ENCODE data around the gene PREB. TPM values are rescaled to one million over a fixed set of nuclear protein-coding genes. Genes with fewer than 3 reads are reported as not detected.
A peak's percentile ranks its signal among the peaks of the same experiment; 100 is the strongest.

The PREB gene
- total RNA-seq, 1 donor from 2014 or later: 25.1 TPM

- Mint-ChIP-seq H3K4me1 (no peaks in the 10 kb centered on the region), H3K27ac (no peak overlapping the region)
- peak overlapping the region; percentile 99 for H2AFZ ChIP-seq (replicated peaks)
Measured at GRCh38 chr2:27170581-27171337, 36.3 kb upstream of the PREB start.

DNA sequence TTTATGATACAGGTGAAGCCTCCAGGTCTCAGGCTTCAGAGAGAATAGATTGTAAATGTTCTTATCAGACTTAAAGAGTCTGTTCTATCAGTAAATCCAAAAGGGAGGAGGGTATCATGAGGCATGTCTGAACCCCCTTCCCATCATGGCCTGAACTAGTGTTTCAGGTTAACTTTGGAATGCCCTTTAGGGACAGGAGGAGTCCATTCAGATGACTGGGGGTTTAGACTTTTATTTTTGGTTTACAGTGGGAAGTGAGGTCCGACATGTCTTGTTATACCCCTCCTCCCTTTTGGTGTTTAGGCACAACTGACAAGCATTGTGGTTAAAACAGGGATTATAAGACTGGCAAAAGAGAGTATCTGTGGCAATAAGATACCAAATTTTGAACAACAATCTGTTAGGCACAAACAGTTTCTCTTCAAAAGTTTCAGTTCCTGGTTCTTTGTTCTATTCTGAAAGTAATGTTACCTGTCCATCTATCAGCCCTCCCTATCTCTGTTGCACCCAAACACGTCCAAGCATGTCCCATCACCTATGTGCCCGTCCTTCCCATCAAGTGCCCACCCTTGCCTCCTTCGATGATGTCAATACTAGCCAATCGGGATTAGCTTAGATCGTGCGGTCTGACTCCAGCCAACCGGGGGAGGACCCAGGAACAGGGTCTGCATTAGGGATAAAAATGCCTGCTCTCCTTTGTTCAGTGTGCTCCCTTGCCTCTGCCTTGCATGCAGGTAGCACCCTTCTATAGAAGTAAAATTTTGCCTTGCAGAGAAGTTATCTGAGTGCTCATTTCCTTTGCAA is 30.7 kb upstream of the PREB start:
- Mint-ChIP-seq H3K4me1 (no peaks in the 10 kb centered on the region), H3K27ac (no peak overlapping the region), H3K4me3 (no peak overlapping the region), H3K27me3 (ENCODE audit: insufficient read depth, low read depth) (peaks cover 2% of the 10 kb centered on the region), H3K9me3 (no peaks in the 10 kb centered on the region), H3K36me3 (no peaks in the 10 kb centered on the region)
- no peaks in the 10 kb centered on the region for H3K36me3 ChIP-seq
- peak overlapping the region; percentile 94 for H2AFZ ChIP-seq (replicated peaks)
- H3K4me1 ChIP-seq: peaks cover 4% of the 10 kb centered on the region
- H3K4me2 ChIP-seq: no peak overlapping the region
- peaks cover 3% of the 10 kb centered on the region for H3F3A ChIP-seq (ENCODE audit: low read depth)
- no peaks in the 10 kb centered on the region for H3K9me3 ChIP-seq (ENCODE audit: low read depth)
- H4K20me1 ChIP-seq (ENCODE audit: low read depth): no peaks in the 10 kb centered on the region
- H3K79me2 ChIP-seq (ENCODE audit: low read depth): no peaks in the 10 kb centered on the region
- no peak overlapping the region for H3K4me3 ChIP-seq
- no peak overlapping the region for H3K27ac ChIP-seq
- DNase-seq (ENCODE audit: low spot score): no peak
- TF ChIP-seq, protein P1, sequence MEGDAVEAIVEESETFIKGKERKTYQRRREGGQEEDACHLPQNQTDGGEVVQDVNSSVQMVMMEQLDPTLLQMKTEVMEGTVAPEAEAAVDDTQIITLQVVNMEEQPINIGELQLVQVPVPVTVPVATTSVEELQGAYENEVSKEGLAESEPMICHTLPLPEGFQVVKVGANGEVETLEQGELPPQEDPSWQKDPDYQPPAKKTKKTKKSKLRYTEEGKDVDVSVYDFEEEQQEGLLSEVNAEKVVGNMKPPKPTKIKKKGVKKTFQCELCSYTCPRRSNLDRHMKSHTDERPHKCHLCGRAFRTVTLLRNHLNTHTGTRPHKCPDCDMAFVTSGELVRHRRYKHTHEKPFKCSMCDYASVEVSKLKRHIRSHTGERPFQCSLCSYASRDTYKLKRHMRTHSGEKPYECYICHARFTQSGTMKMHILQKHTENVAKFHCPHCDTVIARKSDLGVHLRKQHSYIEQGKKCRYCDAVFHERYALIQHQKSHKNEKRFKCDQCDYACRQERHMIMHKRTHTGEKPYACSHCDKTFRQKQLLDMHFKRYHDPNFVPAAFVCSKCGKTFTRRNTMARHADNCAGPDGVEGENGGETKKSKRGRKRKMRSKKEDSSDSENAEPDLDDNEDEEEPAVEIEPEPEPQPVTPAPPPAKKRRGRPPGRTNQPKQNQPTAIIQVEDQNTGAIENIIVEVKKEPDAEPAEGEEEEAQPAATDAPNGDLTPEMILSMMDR (IDR thresholded peaks at IDR 0.05): no peak
- no peak for TF ChIP-seq EZH2phosphoT487 (IDR thresholded peaks at IDR 0.05)
- no peak for TF ChIP-seq EZH2 (IDR thresholded peaks at IDR 0.05)
- H3K27me3 ChIP-seq: peaks cover 2% of the 10 kb centered on the region
- H3K9ac ChIP-seq: no peak overlapping the region

More at GRCh38 chr2:27170581-27171337, 36.3 kb upstream of the PREB start:
- no peak overlapping the region for H3K9ac ChIP-seq
- no peaks in the 10 kb centered on the region for H3K36me3 ChIP-seq
- H3K36me3 Mint-ChIP-seq: no peaks in the 10 kb centered on the region
- H3F3A ChIP-seq (ENCODE audit: low read depth): peaks cover 3% of the 10 kb centered on the region
- H3K27me3 ChIP-seq: peaks cover 19% of the 10 kb centered on the region
- no peak overlapping the region for H3K4me3 ChIP-seq
- no peaks in the 10 kb centered on the region for H3K79me2 ChIP-seq (ENCODE audit: low read depth)
- no peak for TF ChIP-seq EZH2 (IDR thresholded peaks at IDR 0.05)
- no peak for TF ChIP-seq EZH2phosphoT487 (IDR thresholded peaks at IDR 0.05)
- TF ChIP-seq, protein P1 (IDR thresholded peaks at IDR 0.05): no peak
- no peaks in the 10 kb centered on the region for H3K9me3 Mint-ChIP-seq
- no peak overlapping the region for H3K27ac ChIP-seq
- no peaks in the 10 kb centered on the region for H3K9me3 ChIP-seq (ENCODE audit: low read depth)
- peaks cover 2% of the 10 kb centered on the region for H3K27me3 Mint-ChIP-seq (ENCODE audit: insufficient read depth, low read depth)
- H3K4me2 ChIP-seq: peak overlapping the region; percentile 75
- H3K4me3 Mint-ChIP-seq: no peak overlapping the region
- H3K4me1 ChIP-seq: peaks cover under 1% of the 10 kb centered on the region
- no peak for DNase-seq (ENCODE audit: low spot score)
- H4K20me1 ChIP-seq (ENCODE audit: low read depth): no peaks in the 10 kb centered on the region

GRCh38 chr2:27162151-27163121 is 28.0 kb upstream of the PREB start:
- no peak for DNase-seq (ENCODE audit: low spot score)
- peaks cover 4% of the 10 kb centered on the region for H3K4me1 ChIP-seq
- no peak overlapping the region for H2AFZ ChIP-seq (replicated peaks)
- no peak overlapping the region for H3K27ac ChIP-seq
- Mint-ChIP-seq H3K4me3 (no peak overlapping the region), H3K36me3 (no peaks in the 10 kb centered on the region), H3K27me3 (ENCODE audit: insufficient read depth, low read depth) (no peaks in the 10 kb centered on the region), H3K4me1 (no peaks in the 10 kb centered on the region), H3K9me3 (no peaks in the 10 kb centered on the region), H3K27ac (no peak overlapping the region)
- H3K9ac ChIP-seq: no peak overlapping the region
- H3K9me3 ChIP-seq (ENCODE audit: low read depth): no peaks in the 10 kb centered on the region
- no peak overlapping the region for H3K4me3 ChIP-seq
- no peaks in the 10 kb centered on the region for H3K27me3 ChIP-seq
- H3K79me2 ChIP-seq (ENCODE audit: low read depth): no peaks in the 10 kb centered on the region
- TF ChIP-seq EZH2phosphoT487 (IDR thresholded peaks at IDR 0.05): no peak
- TF ChIP-seq, protein P1 (IDR thresholded peaks at IDR 0.05): no peak
- H3F3A ChIP-seq (ENCODE audit: low read depth): peaks cover 2% of the 10 kb centered on the region
- H3K4me2 ChIP-seq: no peak overlapping the region
- H3K36me3 ChIP-seq: no peaks in the 10 kb centered on the region
- no peaks in the 10 kb centered on the region for H4K20me1 ChIP-seq (ENCODE audit: low read depth)
